NCI-H510A (cell line): ENCODE data around the gene C16orf78.
"Not testable (repeated sequence)": the region's sequence is repeated elsewhere in the genome, so short reads cannot be mapped to it uniquely, and the experiment has no call there.

ENCODE experiments used
- DNase-seq: peaks from one replicate; lab custom pipeline; 2025; lab: John Stamatoyannopoulos, UW

C16orf78 gene

DNA sequence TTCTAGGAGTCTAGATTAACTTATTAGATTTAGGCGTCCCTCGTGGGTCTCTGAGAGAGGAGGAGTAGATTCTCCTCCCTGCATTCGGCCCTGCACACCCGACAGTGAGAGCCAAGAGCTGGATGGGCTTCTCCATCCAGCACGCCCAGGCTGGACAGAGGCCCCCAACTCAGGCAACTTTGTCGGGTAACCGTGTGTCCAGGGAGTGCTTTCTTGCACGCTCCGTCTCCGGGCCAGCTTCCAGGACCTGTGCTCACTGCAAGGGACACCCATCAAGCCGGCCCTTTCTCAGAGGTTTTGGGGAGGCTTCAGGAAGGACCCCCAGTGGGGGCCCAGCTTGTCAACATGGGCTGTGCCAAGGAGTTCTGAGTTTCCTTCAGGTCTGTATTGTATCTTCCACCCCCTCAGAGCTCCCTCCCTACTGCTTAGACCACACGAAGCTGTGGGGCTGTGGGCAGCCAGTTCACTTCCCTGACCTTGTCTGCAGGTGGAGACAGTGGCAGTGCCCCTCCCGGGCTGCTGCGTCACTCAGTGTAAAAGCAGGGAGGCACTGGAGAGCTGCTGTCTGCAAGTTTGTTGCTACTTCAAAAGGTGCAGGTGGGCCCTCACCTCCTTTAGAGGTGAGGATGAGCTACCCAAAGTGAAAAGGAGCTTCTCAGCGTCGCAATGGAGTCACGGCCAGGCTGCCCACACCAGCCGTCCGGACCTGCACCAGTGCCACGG is 24.0 kb upstream of the C16orf78 start:
- DNase-seq, result no peak

DNA sequence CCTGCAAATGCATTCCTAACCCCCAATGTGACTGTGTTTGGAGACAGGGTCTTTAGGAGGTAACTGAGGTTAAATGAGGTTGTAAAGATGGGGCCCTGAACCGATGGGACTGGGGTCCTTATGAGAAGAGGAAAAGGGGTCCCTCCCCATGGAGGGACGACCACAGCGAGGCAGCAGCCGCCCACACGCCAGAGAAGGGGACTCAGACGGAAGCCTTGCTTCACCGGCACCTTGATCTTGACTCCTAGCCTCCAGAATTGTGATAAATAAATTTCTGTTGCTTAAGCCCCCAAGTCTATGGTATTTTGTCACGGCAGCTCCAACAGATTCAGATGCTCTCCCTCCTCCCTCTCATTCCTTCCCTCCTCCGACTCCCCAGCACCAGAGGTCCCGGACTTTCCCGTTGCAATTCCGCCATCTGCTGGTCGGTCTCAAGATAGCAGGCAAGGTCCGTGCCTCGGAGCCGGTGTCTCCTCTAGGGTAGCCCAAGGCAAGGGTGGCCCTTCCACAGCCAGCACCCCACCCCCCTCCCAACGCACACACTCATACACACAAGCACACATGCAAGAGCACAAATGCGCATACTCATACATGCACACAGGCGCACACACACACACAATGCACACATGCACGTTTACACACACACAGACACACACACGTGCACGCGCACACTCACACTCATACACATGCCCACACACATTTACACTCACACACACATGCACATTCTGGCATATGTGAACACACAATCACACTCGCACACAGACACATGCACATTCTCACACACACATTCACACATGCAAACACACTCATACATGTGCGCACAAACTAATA is 23.1 kb upstream of the C16orf78 start:
- DNase-seq, result no peak

DNA sequence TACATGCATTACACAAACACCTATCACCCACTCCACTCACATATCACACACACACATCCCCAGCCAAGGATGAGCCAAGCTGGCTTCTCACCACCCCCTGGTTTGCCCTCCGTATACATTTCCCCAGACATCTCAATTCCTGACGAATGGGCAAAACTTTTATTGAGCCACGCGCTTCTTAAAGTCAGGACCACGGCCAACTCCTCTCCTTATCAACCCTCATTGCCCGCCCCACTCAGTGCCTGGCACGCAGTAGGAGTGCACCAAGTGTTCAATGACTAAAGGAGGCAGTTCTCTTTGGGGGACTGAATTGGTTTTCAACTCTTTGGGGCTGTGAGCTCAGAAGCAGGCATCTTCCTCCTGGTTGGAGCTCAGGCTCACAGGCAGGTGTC is 22.5 kb upstream of the C16orf78 start:
- DNase-seq, result no peak

DNA sequence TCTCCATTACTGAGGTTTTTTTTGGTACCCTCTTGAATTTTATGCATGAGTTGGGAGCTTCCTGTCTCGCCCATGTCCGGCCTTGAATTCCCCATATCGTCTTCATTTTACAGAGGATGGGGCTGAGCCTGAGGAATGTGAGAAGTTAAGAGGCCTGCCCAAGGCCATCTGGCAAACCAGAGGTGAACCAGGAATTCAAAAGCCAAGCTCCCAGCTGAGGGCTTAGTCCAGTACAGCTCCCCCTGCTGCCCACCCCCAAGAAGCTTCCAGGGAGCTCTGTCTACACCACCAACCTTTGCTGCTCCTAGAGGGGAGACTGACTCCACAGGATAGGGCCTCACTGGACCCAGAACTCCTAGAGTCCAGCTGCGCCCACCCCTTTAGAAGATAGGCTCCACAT is 20.7 kb upstream of the C16orf78 start:
- no peak for DNase-seq

DNA sequence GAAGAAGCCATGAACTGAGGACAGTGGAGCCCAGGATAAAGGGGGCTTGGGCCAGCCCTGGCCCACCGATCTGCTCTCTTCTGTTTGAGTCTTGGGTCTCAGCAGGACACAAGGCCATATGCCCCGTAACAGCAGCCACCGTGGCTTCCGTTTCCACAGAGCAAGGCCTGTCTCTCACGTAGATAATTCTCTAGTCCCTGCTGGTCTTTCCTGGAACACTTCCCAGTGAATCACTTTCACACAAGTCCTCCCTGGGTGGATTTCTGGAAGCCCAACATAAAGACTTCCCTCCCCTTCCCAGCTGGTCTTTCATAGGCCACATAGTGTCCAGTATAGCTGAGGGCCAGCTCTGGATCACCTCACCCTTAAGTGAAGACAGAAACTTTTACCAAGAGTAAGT is 19.9 kb upstream of the C16orf78 start:
- no peak for DNase-seq

DNA sequence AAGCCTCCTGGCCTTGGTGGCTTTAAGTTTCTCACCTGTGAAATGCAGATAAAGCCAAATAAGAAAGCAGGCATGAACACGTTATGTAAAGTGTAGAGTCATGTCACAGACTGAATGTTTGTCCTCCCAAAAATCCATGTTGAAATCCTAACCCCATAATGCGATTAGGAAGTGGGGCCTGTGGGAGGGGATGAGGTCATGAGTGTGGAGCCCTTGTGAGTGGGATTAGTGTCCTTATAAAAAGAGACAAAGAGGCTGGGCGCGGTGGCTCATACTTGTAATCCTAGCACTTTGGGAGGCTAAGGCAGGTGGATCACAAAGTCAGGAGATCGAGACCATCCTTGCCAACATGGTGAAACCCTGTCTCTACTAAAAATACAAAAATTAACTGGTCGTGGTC is 19.5 kb upstream of the C16orf78 start:
- no peak for DNase-seq

DNA sequence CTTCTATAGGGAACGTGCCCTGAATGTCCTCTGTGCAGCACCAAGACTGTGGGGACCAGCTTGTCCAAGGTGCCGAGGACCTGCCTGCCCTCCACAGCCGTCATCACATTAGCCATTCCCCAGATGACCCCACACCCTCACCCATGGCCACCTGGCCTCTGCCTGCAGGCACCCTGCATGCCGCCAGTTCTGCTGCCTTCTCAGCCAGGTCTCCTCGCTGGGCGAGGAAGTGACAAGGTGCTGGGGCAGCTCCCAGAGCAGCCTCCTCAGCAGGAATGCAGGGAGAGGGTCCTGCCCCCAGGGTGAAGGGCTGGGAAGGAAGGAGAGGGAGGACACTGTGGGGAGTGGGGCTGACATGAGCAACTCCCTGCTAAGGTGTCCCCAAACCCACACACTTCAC is 18.6 kb upstream of the C16orf78 start:
- no peak for DNase-seq

DNA sequence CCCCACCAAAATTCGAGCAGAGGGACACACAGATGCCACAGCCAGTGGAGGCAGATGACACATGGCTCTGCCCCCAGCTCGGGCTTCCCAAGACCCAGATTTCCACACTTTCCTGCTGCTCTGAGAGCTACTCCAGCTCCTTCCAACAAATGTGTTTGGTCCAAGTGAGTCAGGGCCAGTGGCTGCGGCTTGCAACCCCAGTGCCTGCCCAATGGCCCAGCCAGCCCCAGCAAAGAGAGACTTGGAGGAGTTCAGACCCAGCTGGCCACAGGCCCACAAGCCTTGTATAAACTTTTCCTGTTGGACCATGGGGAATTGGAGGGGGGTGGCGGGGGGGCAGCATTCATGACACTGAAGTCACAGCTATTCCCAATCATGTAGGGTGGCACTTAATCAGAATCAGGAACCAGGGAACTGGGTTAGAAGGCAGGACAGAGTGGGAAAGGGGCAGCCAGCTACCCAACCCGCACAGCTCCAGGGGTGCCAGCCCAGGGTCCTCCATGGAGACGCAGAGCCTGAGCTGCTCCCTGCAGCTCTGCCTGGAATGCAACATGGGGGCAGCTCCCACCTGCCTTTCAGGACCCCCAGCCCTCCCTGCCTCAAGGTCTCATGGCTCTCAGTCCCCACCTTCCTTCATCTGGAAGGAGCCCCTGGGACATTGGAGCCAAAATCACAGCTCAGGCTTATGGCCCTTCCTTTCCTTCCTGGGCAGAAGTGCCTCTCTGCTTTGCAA is 17.5 kb upstream of the C16orf78 start:
- no peak for DNase-seq

DNA sequence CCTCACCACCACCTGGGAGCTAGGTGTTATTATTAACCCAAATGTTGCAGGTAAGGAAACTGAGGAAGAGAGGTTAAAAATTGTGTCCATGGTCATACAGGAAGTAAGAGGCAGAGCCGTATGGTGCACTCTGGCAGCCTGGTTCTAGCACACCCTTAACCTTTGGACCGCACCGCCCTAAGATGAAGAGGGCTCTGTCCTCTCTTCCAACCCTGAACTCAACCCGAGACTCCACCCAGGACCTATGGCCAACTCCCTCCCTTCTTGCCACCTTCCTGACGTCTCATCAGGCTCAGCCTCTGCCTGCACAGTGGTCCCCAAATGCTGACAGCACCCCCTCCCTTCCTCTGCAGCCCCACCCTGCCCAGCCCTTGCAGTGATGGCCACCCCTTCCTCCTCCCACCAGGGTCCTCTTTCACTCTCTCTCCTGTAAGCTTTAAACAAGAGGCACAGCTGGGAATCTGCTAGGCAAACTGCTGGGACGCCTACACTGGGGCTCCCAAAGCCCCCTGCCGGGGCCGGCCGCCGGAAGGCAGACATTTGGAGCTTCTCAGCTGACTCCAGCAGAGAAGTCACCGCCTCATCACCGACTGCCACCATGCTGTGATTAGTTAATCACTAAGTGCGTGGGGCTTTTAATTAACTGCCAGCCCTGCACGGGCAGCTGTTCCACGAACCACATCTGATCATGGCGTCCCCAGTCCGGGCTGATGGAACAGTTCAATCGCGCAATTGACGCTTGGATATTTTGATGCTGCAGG is 16.7 kb upstream of the C16orf78 start:
- DNase-seq, result no peak

DNA sequence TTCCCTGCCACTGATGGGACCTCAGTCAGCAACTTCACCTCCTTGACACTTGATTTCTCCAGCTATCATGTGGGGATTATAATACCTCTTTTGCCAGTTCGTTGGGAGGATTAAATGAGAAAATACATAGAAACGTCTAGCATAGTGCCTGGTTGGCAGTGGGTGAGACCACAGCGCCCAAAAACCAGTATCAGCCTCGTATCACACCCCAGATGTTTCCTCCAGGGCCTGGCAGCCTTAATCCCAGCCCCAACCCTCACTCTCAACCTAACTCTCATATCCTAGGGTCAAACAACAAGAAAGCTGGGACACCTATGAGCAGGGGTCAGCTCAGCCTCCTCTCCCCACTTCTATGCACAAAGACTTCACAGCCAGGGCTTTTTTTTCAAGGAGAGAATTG is 14.0 kb upstream of the C16orf78 start:
- DNase-seq, result no peak

DNA sequence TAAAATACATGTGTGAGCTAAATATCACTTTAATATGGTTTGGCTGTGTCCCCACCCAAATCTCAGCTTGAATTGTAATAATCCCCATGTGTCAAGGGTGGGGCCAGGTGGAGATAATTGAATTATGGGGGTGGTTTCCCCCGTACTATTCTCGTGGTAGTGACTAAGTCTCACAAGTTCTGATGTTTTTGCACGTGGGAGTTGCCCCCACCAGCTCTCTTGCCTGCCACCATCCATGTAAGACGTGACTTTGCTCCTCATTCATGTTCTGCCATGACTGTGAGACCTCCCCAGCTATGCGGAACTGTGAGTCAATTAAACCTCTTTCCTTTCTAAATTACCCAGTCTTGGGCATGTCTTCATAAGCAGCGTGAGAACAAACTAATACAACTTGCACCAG is 11.9 kb upstream of the C16orf78 start:
- DNase-seq, result not testable (repeated sequence)

DNA sequence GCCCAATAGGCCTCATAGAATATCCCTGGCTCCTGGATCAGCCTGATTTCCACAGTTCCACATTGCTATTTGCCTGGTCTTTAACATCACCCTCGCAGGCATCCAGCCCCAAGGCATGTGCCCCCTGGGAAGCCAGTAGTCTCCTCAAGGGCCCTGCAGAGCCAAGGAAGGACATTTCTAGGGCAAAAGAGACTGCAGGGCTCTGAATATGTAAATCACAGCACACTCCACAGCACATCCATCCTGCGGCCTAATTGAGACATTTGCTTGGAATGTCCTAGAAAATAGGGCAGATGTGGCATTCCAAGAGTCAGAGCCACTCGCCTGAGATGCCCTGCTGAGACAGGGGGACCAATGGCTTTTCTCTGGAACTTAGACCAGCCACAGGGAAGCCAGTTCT is 11.4 kb upstream of the C16orf78 start:
- no peak for DNase-seq

DNA sequence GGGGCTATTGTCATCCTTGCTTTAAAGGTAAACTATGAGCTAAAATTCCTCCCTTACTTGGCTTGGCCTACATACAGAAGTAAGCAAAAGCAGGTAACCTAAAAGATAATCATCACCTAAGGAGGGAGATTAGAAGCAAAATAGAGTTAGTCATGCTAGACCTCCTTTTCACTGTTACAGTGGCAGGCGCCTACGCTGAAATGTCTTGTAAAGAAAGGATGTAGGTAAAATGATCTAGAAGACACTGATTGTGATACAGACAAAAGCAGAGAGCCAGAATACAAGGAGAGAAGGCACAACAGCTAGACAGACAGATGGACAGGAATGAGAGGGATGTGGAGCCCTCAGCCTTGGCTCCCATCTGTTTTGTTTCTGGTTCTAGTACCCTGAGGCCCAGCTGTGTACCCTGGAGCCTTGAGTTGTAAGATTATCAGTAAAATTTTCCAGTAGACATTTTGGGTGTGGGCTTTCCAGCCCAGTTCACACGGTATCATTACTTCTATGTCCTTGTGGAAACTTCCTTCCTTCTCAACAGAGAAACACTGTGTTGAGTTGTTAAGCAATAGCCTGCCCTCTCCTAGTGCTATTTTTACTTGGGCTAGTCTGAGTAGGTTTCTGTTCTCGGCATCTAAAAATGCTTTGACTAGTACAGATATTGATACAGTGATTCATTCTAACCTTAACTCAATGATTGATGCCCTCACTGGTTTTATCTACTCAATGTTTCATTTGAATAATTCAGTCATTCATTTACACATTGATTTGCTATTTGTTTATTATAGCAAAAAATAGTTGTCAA is 7.7 kb upstream of the C16orf78 start:
- DNase-seq, result no peak

DNA sequence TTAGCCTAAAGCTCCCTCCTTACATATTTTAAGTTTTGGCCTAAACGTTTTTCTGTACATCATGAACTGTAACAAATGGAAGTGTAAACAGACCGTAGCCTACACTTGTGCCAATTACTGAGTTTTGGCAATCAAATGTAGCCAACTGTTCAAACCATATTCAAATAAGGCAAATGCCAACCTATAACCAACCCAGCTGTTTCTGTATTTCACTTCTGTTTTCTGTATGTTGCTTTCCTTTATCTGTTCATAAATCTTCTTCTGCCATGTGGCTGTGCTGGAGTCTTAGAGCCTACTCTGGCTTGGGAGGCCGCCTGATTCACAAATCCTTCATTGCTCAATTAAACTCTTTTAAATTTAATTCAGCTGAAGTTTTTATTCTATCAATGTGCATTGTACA is 6.9 kb upstream of the C16orf78 start:
- DNase-seq, result no peak

DNA sequence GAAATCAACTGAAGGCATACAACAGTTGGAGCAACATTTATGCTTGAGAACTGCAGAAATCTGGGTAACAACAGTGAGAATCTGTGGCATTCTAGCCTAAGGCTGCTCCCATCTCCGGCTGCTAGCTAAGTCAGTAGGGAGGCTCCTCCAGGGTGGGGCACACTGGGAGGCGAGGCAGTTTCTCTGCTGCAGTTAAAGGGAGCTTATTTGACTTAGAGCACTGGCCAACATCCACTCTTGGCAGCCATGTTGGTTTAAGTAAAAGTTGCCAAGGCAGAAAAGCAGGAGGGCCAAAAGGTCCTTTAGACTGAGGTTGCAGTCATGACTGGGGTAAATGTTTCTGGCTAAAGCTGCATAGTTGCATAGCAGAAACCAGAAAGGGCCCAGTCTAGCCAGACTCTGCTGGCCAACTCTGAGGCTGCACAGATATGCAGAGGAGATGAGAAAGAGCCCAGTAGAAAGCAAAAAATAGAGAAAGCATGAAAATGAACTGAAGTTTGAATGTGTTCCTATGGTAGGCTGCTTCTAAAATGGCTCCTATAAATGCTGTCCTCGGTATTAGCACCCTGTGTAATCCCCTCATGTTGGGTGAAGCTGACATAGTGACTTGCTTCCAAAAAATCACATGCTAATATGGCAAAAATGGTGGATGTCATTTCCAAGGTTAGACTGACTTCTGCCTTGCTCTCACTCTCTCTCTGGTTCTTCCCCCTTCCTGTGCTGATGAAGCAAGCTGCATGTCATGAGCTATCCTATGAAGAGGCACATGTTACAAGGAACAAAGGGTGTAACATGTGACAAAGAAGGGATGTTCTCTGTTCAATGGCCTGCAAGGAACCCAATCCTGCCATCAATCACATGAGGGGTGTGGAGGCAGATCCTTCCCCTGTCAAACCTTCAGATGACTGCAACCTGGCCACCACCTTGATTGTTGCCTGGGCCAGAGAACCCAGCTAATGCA is 3.7 kb upstream of the C16orf78 start:
- DNase-seq, result no peak

DNA sequence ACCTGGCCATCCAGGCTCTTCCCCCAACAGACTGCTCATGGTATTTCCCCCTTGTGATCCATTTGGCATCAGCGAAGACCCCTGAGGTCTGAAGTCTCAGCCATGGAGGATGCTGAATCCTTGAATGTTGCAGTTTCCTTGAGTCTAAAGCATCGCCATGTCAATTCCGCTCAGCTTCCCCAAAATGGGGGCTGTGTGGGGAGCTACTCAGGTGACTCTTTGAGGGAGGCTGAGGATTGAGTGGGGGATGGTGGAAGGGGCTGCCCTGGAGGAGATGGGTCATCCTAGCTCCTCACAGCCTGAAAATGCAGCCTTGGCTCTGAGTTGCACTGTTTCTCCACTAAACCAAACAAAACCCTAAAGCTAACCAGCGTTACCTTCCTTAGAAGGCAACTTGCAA is 2.6 kb downstream of the C16orf78 start:
- no peak for DNase-seq

DNA sequence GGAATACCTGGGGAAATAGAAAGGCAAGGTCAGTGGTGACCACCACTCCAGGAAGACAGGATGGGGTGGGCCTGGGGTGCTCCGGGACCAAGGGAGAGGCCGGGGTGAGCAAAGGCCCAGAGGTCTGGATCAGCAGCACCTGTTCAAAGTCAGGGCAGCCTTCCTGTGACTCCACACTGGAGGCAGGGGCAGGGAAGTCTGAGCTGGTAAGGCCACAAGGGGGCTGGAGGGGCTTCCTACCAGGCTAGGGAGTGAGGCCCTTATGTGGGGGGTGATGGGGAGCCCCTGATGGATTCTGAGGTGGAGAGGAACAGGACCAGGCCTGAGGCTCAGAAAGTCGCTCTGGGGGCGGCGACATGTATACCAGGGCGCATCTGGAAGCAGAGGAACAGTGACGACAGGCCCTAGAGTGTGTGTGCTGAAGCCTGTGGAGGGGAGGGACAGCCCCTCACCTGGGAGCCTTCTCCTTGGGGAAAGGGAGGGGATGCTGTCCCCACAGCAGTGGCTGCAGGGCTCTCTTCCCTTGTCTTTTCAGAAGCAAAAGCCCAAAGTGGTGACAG is 3.7 kb downstream of the C16orf78 start:
- no peak for DNase-seq

DNA sequence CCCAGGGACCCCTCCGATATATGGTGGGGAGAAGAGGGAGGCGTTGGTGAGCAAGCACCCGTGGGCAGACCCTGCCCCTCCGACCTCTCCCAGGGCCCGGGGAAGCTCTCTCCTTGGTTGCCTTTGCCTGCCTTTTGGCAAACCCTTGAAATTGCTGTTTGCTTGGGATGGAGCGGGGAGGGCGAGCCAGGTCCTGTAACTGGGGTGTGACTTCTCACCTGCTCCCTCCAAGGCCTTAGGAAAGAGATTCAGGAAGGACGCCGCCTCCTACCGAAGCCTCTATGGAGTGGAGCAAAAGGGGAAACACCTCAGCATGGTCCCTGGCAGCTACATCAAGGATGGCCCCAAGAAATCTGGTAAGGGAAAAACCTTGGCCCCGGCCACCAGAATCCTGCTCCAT is 4.6 kb downstream of the C16orf78 start:
- no peak for DNase-seq

DNA sequence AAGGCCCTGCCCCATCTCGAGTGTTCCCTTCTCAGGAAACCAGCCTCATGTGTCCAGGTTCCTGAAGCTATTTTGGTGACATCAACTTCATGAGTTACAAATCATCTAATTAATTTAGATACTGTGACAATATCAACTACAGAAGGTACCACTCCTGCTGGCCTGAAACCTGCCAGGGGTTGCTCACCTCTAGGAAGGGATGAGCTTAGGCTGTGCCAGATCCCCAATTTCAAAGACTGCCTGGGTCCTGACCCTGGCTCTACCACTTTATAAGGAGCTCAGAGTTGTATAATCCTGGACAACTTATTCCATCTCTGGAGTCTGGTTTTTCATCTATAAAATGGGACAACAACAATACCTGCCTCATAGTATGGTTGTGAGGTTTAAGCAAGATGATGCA is 5.2 kb downstream of the C16orf78 start:
- no peak for DNase-seq

DNA sequence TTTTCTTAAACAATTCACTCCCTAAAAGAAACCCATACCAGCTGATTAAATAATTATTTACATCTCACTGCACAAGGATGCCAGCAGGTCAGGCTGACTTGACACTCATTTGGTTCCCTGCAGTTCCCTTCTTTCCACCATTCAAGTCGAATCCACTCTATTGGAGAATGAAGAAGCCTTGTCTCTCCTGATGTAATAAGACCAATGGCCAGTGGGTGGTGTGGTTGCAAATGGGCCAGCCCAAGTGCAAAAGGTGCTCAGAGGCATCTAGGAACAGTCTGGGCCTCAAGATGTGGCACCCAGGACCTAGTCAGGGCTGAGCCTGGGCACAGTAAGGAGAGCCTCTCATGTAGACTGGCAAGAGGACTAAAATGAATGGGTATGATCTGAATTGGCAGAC is 9.3 kb downstream of the C16orf78 start:
- DNase-seq, result no peak
